Measurements from ENCODE around the gene KHDRBS2. TPM values are rescaled to one million over a fixed set of nuclear protein-coding genes. Genes with fewer than 3 reads are reported as not detected.

The KHDRBS2 gene
- polyA plus RNA-seq, 1 donor (not counting 4 experiments of a cell fraction or from before 2014, with no cell fraction given) = not detected

GRCh38 chr6:61867635-61868034, 418.4 kb downstream of the KHDRBS2 start:
- peaks cover 3% of the 10 kb centered on the region for H3K9me3 ChIP-seq (ENCODE audit: control insufficient read depth, low read depth, low read length)
- dilution Hi-C loops (cut with MboI; ENCODE audit: extremely low pct_ligation_motif_present, low sequenced_read_pairs) = no loop called here
- no peaks in the 10 kb centered on the region for H3K9me1 ChIP-seq (ENCODE audit: control insufficient read depth, extremely low read depth, insufficient read depth, low read length)
- H4K20me1 ChIP-seq (ENCODE audit: control insufficient read depth, extremely low read depth, insufficient read depth, low read length) = no peaks in the 10 kb centered on the region
- H3K79me2 ChIP-seq (ENCODE audit: control insufficient read depth, insufficient read depth, low read length) = no peaks in the 10 kb centered on the region
- no peak overlapping the region for H3K4me3 ChIP-seq (ENCODE audit: control insufficient read depth in 2 of 3, extremely low read depth in 1 of 3, insufficient read depth in 2 of 3, low read depth in 1 of 3, low read length in 3 of 3)
- H3K9ac ChIP-seq (ENCODE audit: control insufficient read depth, extremely low read depth, insufficient read depth, low read length) = no peak overlapping the region
- H2AFZ ChIP-seq (ENCODE audit: control insufficient read depth, low read length) = no peak overlapping the region
- H3K4me2 ChIP-seq (ENCODE audit: control insufficient read depth, extremely low read depth, insufficient read depth, low read depth, low read length) = no peak overlapping the region
- no peak overlapping the region for H3K27ac ChIP-seq (ENCODE audit: control insufficient read depth, insufficient read depth, low read length)
- no peaks in the 10 kb centered on the region for H3K36me3 ChIP-seq (ENCODE audit: control insufficient read depth in 2 of 2, extremely low read depth in 1 of 2, insufficient read depth in 2 of 2, low read length in 2 of 2)
- H3K4me1 ChIP-seq (ENCODE audit: control insufficient read depth, extremely low read depth, insufficient read depth, low read length) = no peaks in the 10 kb centered on the region
- H3K27me3 ChIP-seq (ENCODE audit: control insufficient read depth, extremely low read depth, insufficient read depth, low read length) = no peaks in the 10 kb centered on the region
- no peak for TF ChIP-seq EZH2 (IDR thresholded peaks at IDR 0.05; ENCODE audit: low read length)
- TF ChIP-seq, protein P1, sequence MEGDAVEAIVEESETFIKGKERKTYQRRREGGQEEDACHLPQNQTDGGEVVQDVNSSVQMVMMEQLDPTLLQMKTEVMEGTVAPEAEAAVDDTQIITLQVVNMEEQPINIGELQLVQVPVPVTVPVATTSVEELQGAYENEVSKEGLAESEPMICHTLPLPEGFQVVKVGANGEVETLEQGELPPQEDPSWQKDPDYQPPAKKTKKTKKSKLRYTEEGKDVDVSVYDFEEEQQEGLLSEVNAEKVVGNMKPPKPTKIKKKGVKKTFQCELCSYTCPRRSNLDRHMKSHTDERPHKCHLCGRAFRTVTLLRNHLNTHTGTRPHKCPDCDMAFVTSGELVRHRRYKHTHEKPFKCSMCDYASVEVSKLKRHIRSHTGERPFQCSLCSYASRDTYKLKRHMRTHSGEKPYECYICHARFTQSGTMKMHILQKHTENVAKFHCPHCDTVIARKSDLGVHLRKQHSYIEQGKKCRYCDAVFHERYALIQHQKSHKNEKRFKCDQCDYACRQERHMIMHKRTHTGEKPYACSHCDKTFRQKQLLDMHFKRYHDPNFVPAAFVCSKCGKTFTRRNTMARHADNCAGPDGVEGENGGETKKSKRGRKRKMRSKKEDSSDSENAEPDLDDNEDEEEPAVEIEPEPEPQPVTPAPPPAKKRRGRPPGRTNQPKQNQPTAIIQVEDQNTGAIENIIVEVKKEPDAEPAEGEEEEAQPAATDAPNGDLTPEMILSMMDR (optimal IDR thresholded peaks at IDR 0.05 in 1 of 3, IDR thresholded peaks at IDR 0.05 in 1 of 3, conservative IDR thresholded peaks at IDR 0.05 in 1 of 3; ENCODE audit: extremely low read depth in 1 of 3, insufficient read depth in 2 of 3, low read length in 3 of 3) = no peak
- FAIRE-seq = no peak
- no peak for DNase-seq (ENCODE audit: low read depth, low spot score)

- H3K27ac ChIP-seq (ENCODE audit: control insufficient read depth, insufficient read depth, low read length) = no peak overlapping the region
- FAIRE-seq (no peak), DNase-seq (ENCODE audit: low read depth, low spot score) (no peak)
- H3K4me3 ChIP-seq (ENCODE audit: control insufficient read depth in 2 of 3, extremely low read depth in 1 of 3, insufficient read depth in 2 of 3, low read depth in 1 of 3, low read length in 3 of 3) = no peak overlapping the region
- no peak overlapping the region for H3K4me2 ChIP-seq (ENCODE audit: control insufficient read depth, extremely low read depth, insufficient read depth, low read depth, low read length)
- H3K9me1 ChIP-seq (ENCODE audit: control insufficient read depth, extremely low read depth, insufficient read depth, low read length) = no peaks in the 10 kb centered on the region
- no peaks in the 10 kb centered on the region for H3K4me1 ChIP-seq (ENCODE audit: control insufficient read depth, extremely low read depth, insufficient read depth, low read length)
- H3K9me3 ChIP-seq (ENCODE audit: control insufficient read depth, low read depth, low read length) = no peaks in the 10 kb centered on the region
- no peaks in the 10 kb centered on the region for H3K36me3 ChIP-seq (ENCODE audit: control insufficient read depth in 2 of 2, extremely low read depth in 1 of 2, insufficient read depth in 2 of 2, low read length in 2 of 2)
- H2AFZ ChIP-seq (ENCODE audit: control insufficient read depth, low read length) = no peak overlapping the region
- H4K20me1 ChIP-seq (ENCODE audit: control insufficient read depth, extremely low read depth, insufficient read depth, low read length) = no peaks in the 10 kb centered on the region
- dilution Hi-C loops (cut with MboI; ENCODE audit: extremely low pct_ligation_motif_present, low sequenced_read_pairs) = no loop called here
- H3K27me3 ChIP-seq (ENCODE audit: control insufficient read depth, extremely low read depth, insufficient read depth, low read length) = no peaks in the 10 kb centered on the region
- H3K79me2 ChIP-seq (ENCODE audit: control insufficient read depth, insufficient read depth, low read length) = no peaks in the 10 kb centered on the region
- H3K9ac ChIP-seq (ENCODE audit: control insufficient read depth, extremely low read depth, insufficient read depth, low read length) = no peak overlapping the region
- no peak for TF ChIP-seq EZH2 (IDR thresholded peaks at IDR 0.05; ENCODE audit: low read length)
- TF ChIP-seq, protein P1 (optimal IDR thresholded peaks at IDR 0.05 in 1 of 3, IDR thresholded peaks at IDR 0.05 in 1 of 3, conservative IDR thresholded peaks at IDR 0.05 in 1 of 3; ENCODE audit: extremely low read depth in 1 of 3, insufficient read depth in 2 of 3, low read length in 3 of 3) = no peak
Observed at GRCh38 chr6:61857541-61857940, 428.5 kb downstream of the KHDRBS2 start.
